ENCODE results near the gene ARHGAP19. TPM values are rescaled to one million over a fixed set of nuclear protein-coding genes. Genes with fewer than 3 reads are reported as not detected.

The ARHGAP19 gene
- total RNA-seq, 3 donors from 2014 or later = 6.4 to 34.4 (median 14.4) TPM

- no peaks in the 10 kb centered on the region for H3K4me1 ChIP-seq
- H3K27ac ChIP-seq = no peak overlapping the region
- TF ChIP-seq POLR2AphosphoS5 (IDR thresholded peaks at IDR 0.05) = no peak
- TF ChIP-seq, protein P1, sequence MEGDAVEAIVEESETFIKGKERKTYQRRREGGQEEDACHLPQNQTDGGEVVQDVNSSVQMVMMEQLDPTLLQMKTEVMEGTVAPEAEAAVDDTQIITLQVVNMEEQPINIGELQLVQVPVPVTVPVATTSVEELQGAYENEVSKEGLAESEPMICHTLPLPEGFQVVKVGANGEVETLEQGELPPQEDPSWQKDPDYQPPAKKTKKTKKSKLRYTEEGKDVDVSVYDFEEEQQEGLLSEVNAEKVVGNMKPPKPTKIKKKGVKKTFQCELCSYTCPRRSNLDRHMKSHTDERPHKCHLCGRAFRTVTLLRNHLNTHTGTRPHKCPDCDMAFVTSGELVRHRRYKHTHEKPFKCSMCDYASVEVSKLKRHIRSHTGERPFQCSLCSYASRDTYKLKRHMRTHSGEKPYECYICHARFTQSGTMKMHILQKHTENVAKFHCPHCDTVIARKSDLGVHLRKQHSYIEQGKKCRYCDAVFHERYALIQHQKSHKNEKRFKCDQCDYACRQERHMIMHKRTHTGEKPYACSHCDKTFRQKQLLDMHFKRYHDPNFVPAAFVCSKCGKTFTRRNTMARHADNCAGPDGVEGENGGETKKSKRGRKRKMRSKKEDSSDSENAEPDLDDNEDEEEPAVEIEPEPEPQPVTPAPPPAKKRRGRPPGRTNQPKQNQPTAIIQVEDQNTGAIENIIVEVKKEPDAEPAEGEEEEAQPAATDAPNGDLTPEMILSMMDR (IDR thresholded peaks at IDR 0.05) = no peak
- TF ChIP-seq POLR2A (IDR thresholded peaks at IDR 0.05) = no peak
- DNase-seq (ENCODE audit: low spot score in 2 of 2) = no peak
- intact Hi-C loops (cut with DNase I; ENCODE audit: low total_unique reads) = loop anchor here (5.0 kb wide), 1 partner anchor 708 kb away; no protein-coding TSS in a partner anchor
- H3K9me3 ChIP-seq = no peaks in the 10 kb centered on the region
- H3K27me3 ChIP-seq = no peaks in the 10 kb centered on the region
- H3K36me3 ChIP-seq = no peaks in the 10 kb centered on the region
- H3K4me3 ChIP-seq = no peak overlapping the region
Measured at GRCh38 chr10:97314671-97315070, 22.2 kb upstream of the ARHGAP19 start.

- H3K4me3 ChIP-seq = no peak overlapping the region
- H3K27ac ChIP-seq = no peak overlapping the region
- no peak for DNase-seq (ENCODE audit: low spot score in 2 of 2)
- TF ChIP-seq POLR2AphosphoS5 (IDR thresholded peaks at IDR 0.05) = no peak
- no peak for TF ChIP-seq POLR2A (IDR thresholded peaks at IDR 0.05)
- TF ChIP-seq, protein P1 (IDR thresholded peaks at IDR 0.05) = no peak
- intact Hi-C loops (cut with DNase I; ENCODE audit: low total_unique reads) = no loop called here
- no peaks in the 10 kb centered on the region for H3K36me3 ChIP-seq
- H3K4me1 ChIP-seq = no peaks in the 10 kb centered on the region
- no peaks in the 10 kb centered on the region for H3K27me3 ChIP-seq
- H3K9me3 ChIP-seq = no peaks in the 10 kb centered on the region
Measured at GRCh38 chr10:97312897-97313296, 20.5 kb upstream of the ARHGAP19 start.

- Histone ChIP-seq H3K4me3 (no peak overlapping the region), H3K36me3 (no peaks in the 10 kb centered on the region), H3K4me1 (no peaks in the 10 kb centered on the region), H3K9me3 (no peaks in the 10 kb centered on the region), H3K27me3 (no peaks in the 10 kb centered on the region), H3K27ac (no peak overlapping the region)
- intact Hi-C loops (cut with DNase I; ENCODE audit: low total_unique reads) = no loop called here
- DNase-seq (ENCODE audit: low spot score in 2 of 2) = no peak
- TF ChIP-seq POLR2AphosphoS5 (IDR thresholded peaks at IDR 0.05) (no peak), POLR2A (IDR thresholded peaks at IDR 0.05) (no peak)
- TF ChIP-seq, protein P1 (IDR thresholded peaks at IDR 0.05) = no peak
Measured at GRCh38 chr10:97311111-97311626, 18.7 kb upstream of the ARHGAP19 start.

DNA sequence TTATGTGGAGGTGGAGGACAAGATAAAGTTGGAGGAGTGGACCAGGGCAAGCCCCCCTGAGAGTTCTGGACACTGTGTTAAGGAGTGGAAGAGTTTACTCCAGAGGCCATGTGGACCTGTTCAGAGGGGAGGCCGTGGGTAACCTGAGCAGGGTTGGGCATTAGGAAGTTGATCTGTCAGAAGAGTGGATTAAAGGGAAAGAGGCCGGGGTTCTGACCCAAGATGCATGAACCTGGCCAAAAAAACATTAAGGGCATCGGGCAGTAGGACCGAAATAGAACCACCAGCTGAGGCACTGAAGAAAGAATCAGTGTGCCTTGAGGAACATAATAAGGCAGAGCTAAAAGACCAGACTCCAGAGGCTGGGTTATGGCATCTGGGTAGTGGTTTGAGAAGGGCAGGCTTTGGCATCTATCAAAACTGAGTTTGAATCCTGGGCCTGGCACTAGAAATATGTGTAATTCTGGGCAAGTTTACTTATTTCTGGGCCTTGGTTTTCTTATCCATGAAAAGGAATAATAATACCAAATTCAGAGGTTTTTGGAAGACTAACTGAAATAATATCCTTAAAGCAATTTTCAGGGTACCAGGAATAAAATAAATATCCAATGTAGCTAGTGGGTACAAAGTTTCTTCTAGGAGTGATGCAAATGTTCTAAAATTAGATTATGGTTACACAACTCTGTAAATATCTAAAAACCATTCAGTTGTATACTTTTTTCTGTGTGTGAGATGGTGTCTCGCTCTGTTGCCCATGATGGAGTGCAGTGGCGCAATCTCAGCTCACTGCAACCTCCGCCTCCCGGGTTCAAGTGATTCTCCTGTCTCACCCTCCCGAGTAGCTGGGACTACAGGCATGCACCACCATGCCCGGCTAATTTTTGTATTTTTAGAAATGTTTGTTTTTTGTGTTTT lies 15.7 kb upstream of the ARHGAP19 start:
- no peaks in the 10 kb centered on the region for H3K9me3 ChIP-seq
- no peak overlapping the region for H3K4me3 ChIP-seq
- DNase-seq (ENCODE audit: low spot score in 2 of 2) = no peak
- intact Hi-C loops (cut with DNase I; ENCODE audit: low total_unique reads) = no loop called here
- no peaks in the 10 kb centered on the region for H3K27me3 ChIP-seq
- no peaks in the 10 kb centered on the region for H3K36me3 ChIP-seq
- TF ChIP-seq POLR2A (IDR thresholded peaks at IDR 0.05) = no peak
- TF ChIP-seq POLR2AphosphoS5 (IDR thresholded peaks at IDR 0.05) = no peak
- TF ChIP-seq, protein P1 (IDR thresholded peaks at IDR 0.05) = no peak
- H3K27ac ChIP-seq = no peak overlapping the region
- H3K4me1 ChIP-seq = no peaks in the 10 kb centered on the region

DNA sequence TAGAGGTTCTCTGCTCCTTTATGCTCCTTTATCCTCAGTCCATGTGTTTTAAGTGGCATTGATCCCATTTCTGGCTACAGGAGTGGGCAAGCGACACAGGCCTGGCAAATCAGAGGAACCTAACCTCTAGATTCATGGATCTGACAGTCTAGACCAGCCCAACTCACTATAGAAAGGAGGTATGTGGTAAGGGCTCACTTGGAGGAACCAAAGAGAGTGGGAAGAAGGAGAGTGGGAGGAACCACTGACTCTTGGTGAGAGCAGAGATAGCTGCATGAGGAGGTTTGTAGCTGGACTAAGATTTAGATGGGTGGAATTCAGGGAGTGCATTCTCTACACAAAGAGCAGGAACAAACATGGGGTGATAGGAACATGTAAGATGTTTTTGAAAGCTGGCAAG lies 15.0 kb upstream of the ARHGAP19 start:
- Histone ChIP-seq H3K4me3 (no peak overlapping the region), H3K36me3 (no peaks in the 10 kb centered on the region), H3K27ac (no peak overlapping the region), H3K4me1 (no peaks in the 10 kb centered on the region), H3K27me3 (no peaks in the 10 kb centered on the region), H3K9me3 (no peaks in the 10 kb centered on the region)
- intact Hi-C loops (cut with DNase I; ENCODE audit: low total_unique reads) = no loop called here
- no peak for DNase-seq (ENCODE audit: low spot score in 2 of 2)
- TF ChIP-seq, protein P1 (IDR thresholded peaks at IDR 0.05) = no peak
- TF ChIP-seq POLR2A (IDR thresholded peaks at IDR 0.05) = no peak
- no peak for TF ChIP-seq POLR2AphosphoS5 (IDR thresholded peaks at IDR 0.05)
